ENCODE results near the gene XXYLT1. TPM values are rescaled to one million over a fixed set of nuclear protein-coding genes. Genes with fewer than 3 reads are reported as not detected.

The XXYLT1 gene
- total RNA-seq, 4 donors from 2014 or later = 5.4 to 18.2 (median 6.9) TPM

DNA sequence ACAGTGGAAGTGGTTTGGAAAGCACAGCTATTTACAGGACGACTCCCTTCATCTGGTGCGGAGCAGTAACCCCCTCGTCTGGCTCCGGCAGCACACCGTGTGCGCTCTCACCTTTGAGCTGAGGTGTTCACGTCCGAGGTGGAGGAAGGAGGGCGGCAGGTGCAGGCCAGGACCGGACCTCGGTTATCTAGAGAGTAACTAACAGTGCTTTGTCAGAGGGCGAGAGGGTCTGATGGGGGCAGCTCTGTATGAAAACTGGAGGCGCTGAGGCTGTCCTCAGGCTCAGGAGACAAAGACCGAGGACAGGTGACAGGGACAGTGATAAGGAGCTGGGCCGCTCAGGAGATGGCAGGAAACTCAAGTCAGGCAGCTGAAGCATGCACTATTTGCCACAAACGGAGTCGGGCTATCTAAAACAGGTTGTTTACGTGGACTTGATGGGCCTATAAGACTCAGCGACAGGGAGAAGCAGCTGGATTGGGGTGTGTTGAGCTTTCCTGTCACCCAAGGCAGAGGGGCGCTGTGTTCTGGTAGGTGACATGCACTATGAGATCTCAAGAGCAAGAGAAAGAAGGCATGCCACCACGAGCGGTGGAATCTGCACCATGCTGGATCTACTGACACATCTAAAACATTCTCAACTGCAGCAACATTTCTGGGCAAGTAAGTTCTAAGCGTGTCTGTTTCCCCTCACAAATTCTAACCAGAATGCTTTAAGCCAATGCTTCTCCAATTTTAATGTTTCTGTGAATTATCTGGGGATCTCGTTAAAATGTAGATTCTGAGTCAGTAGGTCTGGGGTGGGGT, 155.2 kb downstream of the XXYLT1 start:
- TF ChIP-seq, protein P1, sequence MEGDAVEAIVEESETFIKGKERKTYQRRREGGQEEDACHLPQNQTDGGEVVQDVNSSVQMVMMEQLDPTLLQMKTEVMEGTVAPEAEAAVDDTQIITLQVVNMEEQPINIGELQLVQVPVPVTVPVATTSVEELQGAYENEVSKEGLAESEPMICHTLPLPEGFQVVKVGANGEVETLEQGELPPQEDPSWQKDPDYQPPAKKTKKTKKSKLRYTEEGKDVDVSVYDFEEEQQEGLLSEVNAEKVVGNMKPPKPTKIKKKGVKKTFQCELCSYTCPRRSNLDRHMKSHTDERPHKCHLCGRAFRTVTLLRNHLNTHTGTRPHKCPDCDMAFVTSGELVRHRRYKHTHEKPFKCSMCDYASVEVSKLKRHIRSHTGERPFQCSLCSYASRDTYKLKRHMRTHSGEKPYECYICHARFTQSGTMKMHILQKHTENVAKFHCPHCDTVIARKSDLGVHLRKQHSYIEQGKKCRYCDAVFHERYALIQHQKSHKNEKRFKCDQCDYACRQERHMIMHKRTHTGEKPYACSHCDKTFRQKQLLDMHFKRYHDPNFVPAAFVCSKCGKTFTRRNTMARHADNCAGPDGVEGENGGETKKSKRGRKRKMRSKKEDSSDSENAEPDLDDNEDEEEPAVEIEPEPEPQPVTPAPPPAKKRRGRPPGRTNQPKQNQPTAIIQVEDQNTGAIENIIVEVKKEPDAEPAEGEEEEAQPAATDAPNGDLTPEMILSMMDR (IDR thresholded peaks at IDR 0.05) = no peak
- TF ChIP-seq POLR2A (IDR thresholded peaks at IDR 0.05) = no peak
- Histone ChIP-seq H3K27ac (no peak overlapping the region), H3K36me3 (no peaks in the 10 kb centered on the region)

GRCh38 chr3:195114786-195115599, 156.0 kb downstream of the XXYLT1 start:
- Histone ChIP-seq H3K4me1 (peaks cover 0 to 9% (median 0%) of the 10 kb centered on the region in 4 donors), H3K36me3 (no peaks in the 10 kb centered on the region), H3K9me3 (no peaks in the 10 kb centered on the region), H3K4me3 (no peak overlapping the region), H3K27me3 (no peaks in the 10 kb centered on the region), H3K27ac (no peak overlapping the region)
- TF ChIP-seq POLR2A (IDR thresholded peaks at IDR 0.05) = no peak
- TF ChIP-seq, protein P1 (IDR thresholded peaks at IDR 0.05) = no peak
- DNase-seq = no peak

More for the DNA sequence above, 155.2 kb downstream of the XXYLT1 start:
- Histone ChIP-seq H3K9me3 (no peaks in the 10 kb centered on the region), H3K4me1 (peaks cover 0 to 9% (median 0%) of the 10 kb centered on the region in 4 donors), H3K4me3 (no peak overlapping the region), H3K27me3 (no peaks in the 10 kb centered on the region)
- no peak for DNase-seq

DNA sequence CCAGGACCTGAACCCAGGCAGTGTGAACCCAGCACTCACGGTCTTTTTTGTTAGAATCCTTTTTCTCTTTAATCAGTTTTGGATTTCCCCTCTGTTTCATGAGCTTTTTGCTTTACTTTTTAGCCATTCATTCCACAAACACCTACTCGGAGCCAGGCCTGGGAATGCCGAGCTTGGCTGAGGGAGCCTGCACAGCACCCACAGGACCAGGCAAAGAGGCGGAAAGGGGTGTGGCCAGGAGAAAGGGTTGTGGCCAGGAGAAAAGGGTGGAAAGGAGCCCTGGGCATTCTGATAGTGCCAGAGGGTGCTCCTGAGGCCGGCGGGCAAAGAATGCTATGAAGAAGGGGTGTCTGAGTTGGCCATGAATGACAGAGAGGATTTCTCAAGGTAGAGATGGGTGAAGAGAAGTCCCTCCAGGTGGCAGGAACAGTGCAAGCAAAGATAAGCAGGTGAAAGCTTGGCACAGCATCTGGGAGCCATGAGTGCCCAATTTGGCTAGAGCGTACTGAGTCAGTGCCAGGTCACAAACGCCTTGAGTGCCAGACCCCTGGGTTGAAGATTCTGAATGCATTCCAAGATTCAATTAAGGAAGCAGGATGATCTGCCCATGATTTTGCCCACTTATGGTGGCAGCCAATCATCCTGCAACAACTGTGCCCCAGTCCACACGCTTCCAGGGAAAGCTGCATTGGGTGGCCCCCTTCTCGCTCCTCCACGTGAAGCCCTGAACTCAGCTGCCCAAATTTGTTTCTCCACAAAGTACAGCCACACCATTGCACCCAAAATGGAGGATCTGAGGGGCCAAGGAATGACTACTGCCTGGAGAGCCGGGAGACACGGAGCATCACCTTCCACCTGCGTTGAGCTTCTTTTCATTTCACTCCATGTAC, 157.2 kb downstream of the XXYLT1 start:
- no peak for TF ChIP-seq POLR2A (IDR thresholded peaks at IDR 0.05)
- TF ChIP-seq, protein P1 (IDR thresholded peaks at IDR 0.05) = no peak
- no peak overlapping the region for H3K4me3 ChIP-seq
- H3K9me3 ChIP-seq = no peaks in the 10 kb centered on the region
- no peak overlapping the region for H3K27ac ChIP-seq
- no peak for DNase-seq
- no peaks in the 10 kb centered on the region for H3K27me3 ChIP-seq
- no peaks in the 10 kb centered on the region for H3K36me3 ChIP-seq
- H3K4me1 ChIP-seq = peaks cover 0 to 9% (median 0%) of the 10 kb centered on the region in 4 donors

- no peak for DNase-seq
- peaks cover 0 to 1% (median 0%) of the 10 kb centered on the region in 4 donors for H3K4me1 ChIP-seq
- TF ChIP-seq, protein P1 (IDR thresholded peaks at IDR 0.05) = no peak
- no peak for TF ChIP-seq POLR2A (IDR thresholded peaks at IDR 0.05)
- H3K36me3 ChIP-seq = no peaks in the 10 kb centered on the region
- H3K9me3 ChIP-seq = no peaks in the 10 kb centered on the region
- H3K27me3 ChIP-seq = no peaks in the 10 kb centered on the region
- no peak overlapping the region for H3K4me3 ChIP-seq
- H3K27ac ChIP-seq = no peak overlapping the region
Measured at GRCh38 chr3:195113048-195113447, 157.9 kb downstream of the XXYLT1 start.

DNA sequence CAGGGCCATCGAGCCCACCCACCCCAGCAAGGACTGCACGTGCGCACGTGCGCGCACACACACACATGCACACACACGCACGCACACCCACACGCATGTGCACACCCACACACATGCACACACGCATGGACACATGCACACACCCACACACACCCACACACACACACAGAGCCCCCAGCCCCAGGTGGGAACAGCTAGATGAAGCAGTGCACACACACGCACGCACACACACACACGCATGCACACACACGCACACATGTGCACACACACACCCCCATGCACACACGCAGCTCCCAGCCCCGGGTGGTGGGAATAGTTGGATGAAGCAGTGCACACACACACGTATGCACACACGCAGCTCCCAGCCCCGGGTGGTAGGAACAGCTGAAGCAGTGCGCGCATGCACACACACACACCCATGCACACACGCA, 158.6 kb downstream of the XXYLT1 start:
- no peak for DNase-seq
- TF ChIP-seq, protein P1 (IDR thresholded peaks at IDR 0.05) = no peak

More for the DNA sequence above, 158.6 kb downstream of the XXYLT1 start:
- no peak overlapping the region for H3K27ac ChIP-seq
- H3K9me3 ChIP-seq = no peaks in the 10 kb centered on the region
- H3K36me3 ChIP-seq = no peaks in the 10 kb centered on the region
- H3K4me3 ChIP-seq = no peak overlapping the region
- H3K27me3 ChIP-seq = no peaks in the 10 kb centered on the region
- no peaks in the 10 kb centered on the region for H3K4me1 ChIP-seq
